Fibroblast of lung (primary cell): ENCODE data around the gene NAALADL1. TPM values are rescaled to one million over a fixed set of nuclear protein-coding genes. Genes with fewer than 3 reads are reported as not detected.

ENCODE experiments used
- DNase-seq, 2 donors: peaks; one replicate each; pipeline versions ENCODE4 v3.0.0 to v3.0.0-alpha.2; 2010; ENCODE audit warnings: low read depth in 2 of 2
- H2AFZ ChIP-seq: 2 replicates; pipeline ENCODE4 v1.5.1; 2012; ENCODE audit warnings: low read length, control low read depth, inconsistent platforms
- H3K27ac ChIP-seq: 2 replicates; pipeline ENCODE4 v1.5.1; 2011; ENCODE audit warnings: low read length, control low read depth; ENCODE audit not compliant: insufficient read depth
- H3K27me3 ChIP-seq: 2 replicates; pipeline ENCODE4 v1.5.1; 2011; ENCODE audit warnings: mild to moderate bottlenecking, low read length; ENCODE audit not compliant: control insufficient read depth, insufficient read depth
- H3K36me3 ChIP-seq: 2 replicates; pipeline ENCODE4 v1.5.1; 2011; ENCODE audit warnings: low read length; ENCODE audit not compliant: control insufficient read depth, insufficient read depth
- H3K4me1 ChIP-seq: 2 replicates; pipeline ENCODE4 v1.5.1; 2011; ENCODE audit warnings: low read length; ENCODE audit not compliant: control insufficient read depth, insufficient read depth; ENCODE audit errors: extremely low read depth
- H3K4me2 ChIP-seq: 2 replicates; pipeline ENCODE4 v1.5.1; 2011; ENCODE audit warnings: low read length, control low read depth; ENCODE audit not compliant: insufficient read depth; ENCODE audit errors: extremely low read depth
- H3K4me3 ChIP-seq, 4 experiments: fragments of 200-600 bp in 1 of 4; sonication (generic) in 1 of 4; replicated peaks in 1 of 4; 2 replicates each; pipeline ENCODE4 v1.5.1; 2011 to 2016; ENCODE audit warnings: low read length in 4 of 4, low read depth in 3 of 4, mild to moderate bottlenecking in 3 of 4, control low read depth in 2 of 4, inconsistent platforms in 1 of 4, mixed read lengths in 1 of 4; ENCODE audit not compliant: insufficient read depth in 1 of 4; ENCODE audit errors: control extremely low read depth in 1 of 4
- H3K79me2 ChIP-seq: 2 replicates; pipeline ENCODE4 v1.5.1; 2012; ENCODE audit warnings: mild to moderate bottlenecking, low read length, inconsistent platforms; ENCODE audit not compliant: control insufficient read depth, insufficient read depth
- H3K9ac ChIP-seq: 2 replicates; pipeline ENCODE4 v1.5.1; 2011; ENCODE audit warnings: mild to moderate bottlenecking, low read length, control low read depth; ENCODE audit not compliant: insufficient read depth
- H3K9me3 ChIP-seq: 2 replicates; pipeline ENCODE4 v1.5.1; 2012; ENCODE audit warnings: low read depth, low read length; ENCODE audit not compliant: control insufficient read depth, insufficient read depth
- H4K20me1 ChIP-seq: 2 replicates; pipeline ENCODE4 v1.5.1; 2011; ENCODE audit warnings: low read length; ENCODE audit not compliant: control insufficient read depth, insufficient read depth; ENCODE audit errors: extremely low read depth
- EZH2 ChIP-seq: IDR thresholded peaks from 2 replicates; pipeline ENCODE4 v1.5.1; 2012; ENCODE audit warnings: low read length, control low read depth, mild to moderate bottlenecking; ENCODE audit errors: missing control alignments
- polyA plus RNA-seq, 2 donors: library from polyadenylated mRNA; depleted of rRNA in 1 of 2; stranded (reverse) in 1 of 2; unstranded in 1 of 2; fragments of >200 nt; gene quantifications; 2 replicates each; pipeline ENCODE4 v1.2.1, GENCODE V29; 2011 to 2012; ENCODE audit warnings: missing spikeins in 1 of 2
- total RNA-seq: library from RNA; depleted of rRNA; stranded (reverse); fragments of >200 nt; gene quantifications from 2 replicates; pipeline ENCODE4 v1.2.1, GENCODE V29; 2014
- TF ChIP-seq, protein P1 (sequence below), 2 donors: IDR thresholded peaks in 1 of 2; conservative IDR thresholded peaks in 1 of 2; 1 replicate in 1 of 2; 2 replicates in 1 of 2; pipeline ENCODE4 v1.5.1; 2011 to 2012; ENCODE audit warnings: low read length in 2 of 2, control low read depth in 1 of 2, inconsistent platforms in 1 of 2, low read depth in 1 of 2, mild to moderate bottlenecking in 1 of 2

The NAALADL1 gene
- total and polyA plus RNA-seq, 2 donors (not counting 1 experiment from before 2014, with no cell fraction given), result 14.9 to 35.5 TPM

DNA sequence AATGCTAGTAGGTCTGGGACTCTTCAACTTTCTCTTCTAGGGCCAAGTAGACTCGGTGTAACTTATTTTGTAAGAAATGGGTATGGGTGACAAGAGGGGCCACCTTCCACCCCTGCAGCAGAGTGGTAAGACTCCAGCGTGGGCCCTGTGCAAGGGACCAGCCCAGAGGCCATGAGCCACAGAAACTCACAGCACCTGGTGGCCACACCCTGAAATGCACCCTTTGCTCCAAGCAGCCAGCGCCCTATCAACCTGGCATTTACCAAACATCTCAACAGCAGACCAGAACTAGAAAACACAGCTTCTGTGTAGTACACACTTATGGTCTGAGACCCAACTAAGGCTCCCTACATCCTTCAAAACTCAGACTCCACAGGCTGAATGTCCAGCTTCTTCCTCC lies 19.8 kb upstream of the NAALADL1 start:
- TF ChIP-seq EZH2, result no peak
- TF ChIP-seq, protein P1, sequence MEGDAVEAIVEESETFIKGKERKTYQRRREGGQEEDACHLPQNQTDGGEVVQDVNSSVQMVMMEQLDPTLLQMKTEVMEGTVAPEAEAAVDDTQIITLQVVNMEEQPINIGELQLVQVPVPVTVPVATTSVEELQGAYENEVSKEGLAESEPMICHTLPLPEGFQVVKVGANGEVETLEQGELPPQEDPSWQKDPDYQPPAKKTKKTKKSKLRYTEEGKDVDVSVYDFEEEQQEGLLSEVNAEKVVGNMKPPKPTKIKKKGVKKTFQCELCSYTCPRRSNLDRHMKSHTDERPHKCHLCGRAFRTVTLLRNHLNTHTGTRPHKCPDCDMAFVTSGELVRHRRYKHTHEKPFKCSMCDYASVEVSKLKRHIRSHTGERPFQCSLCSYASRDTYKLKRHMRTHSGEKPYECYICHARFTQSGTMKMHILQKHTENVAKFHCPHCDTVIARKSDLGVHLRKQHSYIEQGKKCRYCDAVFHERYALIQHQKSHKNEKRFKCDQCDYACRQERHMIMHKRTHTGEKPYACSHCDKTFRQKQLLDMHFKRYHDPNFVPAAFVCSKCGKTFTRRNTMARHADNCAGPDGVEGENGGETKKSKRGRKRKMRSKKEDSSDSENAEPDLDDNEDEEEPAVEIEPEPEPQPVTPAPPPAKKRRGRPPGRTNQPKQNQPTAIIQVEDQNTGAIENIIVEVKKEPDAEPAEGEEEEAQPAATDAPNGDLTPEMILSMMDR (conservative IDR thresholded peaks at IDR 0.05 in 1 of 2, IDR thresholded peaks at IDR 0.05 in 1 of 2; ENCODE audit: low read depth in 1 of 2, low read length in 2 of 2), result peak; percentile 30 to 58
- H3K4me1 ChIP-seq, result peaks cover 5% of the 10 kb centered on the region
- H3K27me3 ChIP-seq, result no peaks in the 10 kb centered on the region
- H3K4me2 ChIP-seq, result no peak overlapping the region
- no peak overlapping the region for H3K27ac ChIP-seq
- peak; percentile 9 to 15 for DNase-seq
- no peak overlapping the region for H3K9ac ChIP-seq
- H3K36me3 ChIP-seq, result peaks cover 3% of the 10 kb centered on the region
- H3K4me3 ChIP-seq, result no peak overlapping the region
- no peaks in the 10 kb centered on the region for H3K9me3 ChIP-seq
- H3K79me2 ChIP-seq, result peaks cover 24% of the 10 kb centered on the region
- H2AFZ ChIP-seq, result no peak overlapping the region
- H4K20me1 ChIP-seq, result no peaks in the 10 kb centered on the region

DNA sequence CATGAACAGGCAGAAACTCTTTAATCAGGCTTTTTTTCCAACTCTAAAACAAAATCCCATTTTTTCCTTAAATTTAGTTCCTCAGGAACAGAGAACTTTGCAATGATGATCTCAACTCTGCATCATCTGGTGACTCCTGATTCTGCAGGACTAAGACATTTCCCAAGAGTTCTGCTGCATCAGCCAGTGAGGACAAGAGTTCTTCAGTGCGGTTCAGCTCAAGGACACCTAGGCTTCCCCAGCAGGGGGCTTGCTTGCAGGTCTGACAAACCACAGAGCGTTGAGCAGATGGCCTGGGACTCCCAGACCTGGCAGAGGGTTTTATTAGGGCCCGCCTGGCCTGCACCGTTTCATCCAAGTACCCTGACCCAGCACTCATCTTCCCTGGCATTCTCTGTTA lies 19.1 kb upstream of the NAALADL1 start:
- no peak for DNase-seq
- H3K79me2 ChIP-seq, result peaks cover 17% of the 10 kb centered on the region
- H3K36me3 ChIP-seq, result peaks cover 3% of the 10 kb centered on the region

DNA sequence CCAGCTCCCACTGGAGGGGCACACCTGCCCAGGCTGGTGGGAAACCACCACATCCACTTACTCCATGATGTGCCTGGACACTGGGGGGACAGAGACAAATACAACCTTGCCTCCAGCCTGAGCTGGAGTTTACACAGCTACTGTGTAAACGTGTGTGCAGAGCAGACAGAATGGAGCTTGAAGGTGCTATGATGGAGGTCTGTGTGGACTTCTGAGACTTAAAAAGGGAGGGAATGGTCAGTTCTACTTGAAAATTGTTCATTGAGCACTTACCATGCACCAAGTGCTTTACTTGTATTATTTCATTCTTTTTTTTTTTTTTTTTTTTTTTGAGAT lies 14.2 kb upstream of the NAALADL1 start:
- H3K4me1 ChIP-seq, result no peaks in the 10 kb centered on the region
- H3K36me3 ChIP-seq, result no peaks in the 10 kb centered on the region
- H4K20me1 ChIP-seq, result no peaks in the 10 kb centered on the region
- no peak overlapping the region for H3K4me2 ChIP-seq
- no peaks in the 10 kb centered on the region for H3K27me3 ChIP-seq
- no peak overlapping the region for H3K9ac ChIP-seq
- no peaks in the 10 kb centered on the region for H3K79me2 ChIP-seq
- H2AFZ ChIP-seq, result no peak overlapping the region
- H3K27ac ChIP-seq, result no peak overlapping the region
- DNase-seq, result no peak
- no peak for TF ChIP-seq EZH2
- TF ChIP-seq, protein P1 (conservative IDR thresholded peaks at IDR 0.05 in 1 of 2, IDR thresholded peaks at IDR 0.05 in 1 of 2; ENCODE audit: low read depth in 1 of 2, low read length in 2 of 2), result no peak
- H3K4me3 ChIP-seq, result no peak overlapping the region
- no peaks in the 10 kb centered on the region for H3K9me3 ChIP-seq

More for the DNA sequence above, 19.1 kb upstream of the NAALADL1 start:
- Histone ChIP-seq H3K4me2 (no peak overlapping the region), H3K27me3 (no peaks in the 10 kb centered on the region), H3K9ac (no peak overlapping the region), H3K9me3 (no peaks in the 10 kb centered on the region), H3K27ac (no peak overlapping the region), H4K20me1 (no peaks in the 10 kb centered on the region), H3K4me1 (no peaks in the 10 kb centered on the region), H3K4me3 (no peak overlapping the region), H2AFZ (no peak overlapping the region)
- TF ChIP-seq EZH2, result no peak
- TF ChIP-seq, protein P1 (conservative IDR thresholded peaks at IDR 0.05 in 1 of 2, IDR thresholded peaks at IDR 0.05 in 1 of 2; ENCODE audit: low read depth in 1 of 2, low read length in 2 of 2), result no peak
